ENCODE data around the gene APEX2.

DNA sequence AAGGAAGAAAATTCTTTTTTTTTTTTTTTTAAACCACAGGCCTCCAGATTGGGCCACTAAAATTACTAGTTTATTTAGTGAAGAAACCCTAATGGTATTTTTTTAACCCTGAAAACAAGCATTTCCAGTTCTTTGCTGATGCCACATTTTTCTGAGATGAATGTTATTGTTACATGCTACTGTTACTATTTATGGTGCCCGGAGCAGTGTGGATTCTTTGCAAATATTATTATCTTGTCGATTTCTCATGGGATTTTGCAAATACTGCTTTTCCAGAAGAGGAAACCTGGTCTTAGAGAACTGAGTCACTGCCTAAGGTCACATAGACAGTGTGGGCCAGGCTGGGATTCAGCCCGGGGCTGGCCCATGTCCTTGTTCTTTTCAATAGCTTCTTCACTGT lies 39.3 kb downstream of the APEX2 start:
- no peak for TF ChIP-seq CTCF (IDR thresholded peaks at IDR 0.05 in 8 of 11, conservative IDR thresholded peaks at IDR 0.05 in 3 of 11)
- TF ChIP-seq POLR2A (IDR thresholded peaks at IDR 0.05), result no peak
- no peak for TF ChIP-seq POLR2AphosphoS5 (IDR thresholded peaks at IDR 0.05)
